T-helper 2 cell (primary cell): ENCODE measurements around the gene ZMIZ1.

Experiments used
- DNase-seq, 5 experiments: peaks; one replicate each; pipeline versions ENCODE4 v3.0.0 to v3.0.0-alpha.2; 2012 to 2022

ZMIZ1 gene

GRCh38 chr10:79101560-79102497 is 33.1 kb downstream of the ZMIZ1 start:
- DNase-seq, result no peak

DNA sequence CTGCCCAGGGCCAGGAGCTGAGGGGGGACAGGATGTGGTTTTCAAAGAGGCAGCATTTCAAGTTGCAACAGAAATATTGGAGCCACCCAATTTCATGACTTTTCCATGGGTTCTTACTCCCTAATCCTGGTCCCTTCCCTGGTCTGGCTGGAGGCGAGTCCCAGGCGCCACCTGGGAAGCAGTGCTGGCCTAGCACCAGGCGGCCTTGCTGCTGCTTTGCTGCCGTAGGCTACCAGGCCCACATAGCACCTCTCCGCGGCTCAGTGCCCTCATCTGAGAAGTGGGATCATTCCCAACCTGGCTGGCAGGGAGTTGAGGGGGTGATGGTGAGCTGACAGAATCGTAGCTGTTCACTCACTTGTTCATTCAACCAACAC is 33.7 kb downstream of the ZMIZ1 start:
- no peak for DNase-seq

DNA sequence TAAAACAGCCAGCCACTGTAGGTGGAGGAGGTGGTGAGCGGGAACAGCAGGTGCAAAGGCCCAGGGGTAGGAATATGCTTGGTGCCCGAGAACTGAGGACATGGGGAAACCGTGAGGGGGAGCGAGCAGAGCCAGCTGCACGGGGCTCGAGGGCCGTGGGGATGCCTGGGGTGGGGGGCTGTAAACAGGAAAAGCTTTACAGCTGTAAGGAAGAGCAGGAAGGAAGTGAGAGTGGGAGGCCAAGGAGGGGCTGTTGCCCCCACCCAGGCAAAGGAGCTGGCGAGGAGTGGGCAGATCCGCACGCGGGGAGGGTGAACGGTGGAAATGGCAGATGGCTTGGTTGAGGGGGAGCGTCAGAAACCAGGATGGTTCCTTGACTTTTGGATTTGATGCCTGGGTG is 34.4 kb downstream of the ZMIZ1 start:
- DNase-seq, result no peak

- no peak for DNase-seq
Measured at GRCh38 chr10:79103585-79103984, 34.8 kb downstream of the ZMIZ1 start.

DNA sequence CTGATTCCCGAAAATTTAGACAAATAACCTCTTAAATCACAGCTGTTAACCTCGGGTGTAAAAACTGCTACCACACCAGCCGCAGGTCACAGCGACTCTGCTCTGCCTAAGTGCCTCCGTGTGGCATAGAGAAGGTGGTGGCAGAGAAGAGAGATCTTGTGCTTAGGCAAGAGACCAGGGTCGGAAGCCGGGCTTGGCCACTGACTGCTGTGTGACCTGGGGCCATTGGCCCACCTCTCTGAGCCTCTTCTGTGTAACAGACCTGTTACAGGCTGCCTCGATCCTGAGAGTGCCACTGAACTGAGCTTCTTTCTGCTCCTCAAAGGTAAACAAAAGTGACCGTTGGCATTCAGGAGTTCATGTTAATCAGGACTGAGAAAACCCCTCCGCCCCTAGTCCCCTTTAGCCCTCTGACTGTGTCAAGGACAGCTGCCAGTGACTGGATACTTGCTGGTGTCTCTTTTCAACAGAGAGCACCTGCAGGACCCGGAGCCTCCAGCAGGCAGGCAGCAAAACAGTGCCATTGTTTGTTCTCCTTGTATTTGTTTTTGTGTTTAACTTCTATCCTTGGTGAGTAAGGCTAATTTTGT is 36.5 kb downstream of the ZMIZ1 start:
- no peak for DNase-seq

- DNase-seq, result no peak
Measured at GRCh38 chr10:79105818-79106217, 37.1 kb downstream of the ZMIZ1 start.

GRCh38 chr10:79106256-79107050 is 37.7 kb downstream of the ZMIZ1 start:
- DNase-seq, result no peak

- no peak for DNase-seq
Measured at GRCh38 chr10:79107736-79108264, 39.0 kb downstream of the ZMIZ1 start.

GRCh38 chr10:79108728-79109127 is 40.0 kb downstream of the ZMIZ1 start:
- DNase-seq, result no peak

DNA sequence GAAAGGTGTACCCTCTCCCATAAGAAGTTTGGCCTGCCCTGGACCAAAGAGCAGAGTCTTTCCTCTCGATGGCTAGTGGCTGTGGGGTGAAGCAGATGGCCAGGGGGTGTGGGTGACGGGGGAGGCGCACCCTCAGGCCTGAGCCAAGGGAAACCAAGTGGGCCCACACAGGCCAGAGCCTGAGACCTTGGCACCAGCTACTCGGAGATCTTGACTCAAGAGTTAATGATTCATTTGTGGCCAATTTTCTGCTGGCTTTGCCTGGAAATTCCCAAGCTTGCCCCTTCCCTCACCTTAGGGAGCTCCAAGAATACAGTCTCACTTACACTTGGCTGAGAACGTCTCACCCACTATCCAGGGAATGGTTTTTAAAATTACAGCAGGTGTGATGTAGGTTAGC is 42.7 kb downstream of the ZMIZ1 start:
- DNase-seq, result no peak

DNA sequence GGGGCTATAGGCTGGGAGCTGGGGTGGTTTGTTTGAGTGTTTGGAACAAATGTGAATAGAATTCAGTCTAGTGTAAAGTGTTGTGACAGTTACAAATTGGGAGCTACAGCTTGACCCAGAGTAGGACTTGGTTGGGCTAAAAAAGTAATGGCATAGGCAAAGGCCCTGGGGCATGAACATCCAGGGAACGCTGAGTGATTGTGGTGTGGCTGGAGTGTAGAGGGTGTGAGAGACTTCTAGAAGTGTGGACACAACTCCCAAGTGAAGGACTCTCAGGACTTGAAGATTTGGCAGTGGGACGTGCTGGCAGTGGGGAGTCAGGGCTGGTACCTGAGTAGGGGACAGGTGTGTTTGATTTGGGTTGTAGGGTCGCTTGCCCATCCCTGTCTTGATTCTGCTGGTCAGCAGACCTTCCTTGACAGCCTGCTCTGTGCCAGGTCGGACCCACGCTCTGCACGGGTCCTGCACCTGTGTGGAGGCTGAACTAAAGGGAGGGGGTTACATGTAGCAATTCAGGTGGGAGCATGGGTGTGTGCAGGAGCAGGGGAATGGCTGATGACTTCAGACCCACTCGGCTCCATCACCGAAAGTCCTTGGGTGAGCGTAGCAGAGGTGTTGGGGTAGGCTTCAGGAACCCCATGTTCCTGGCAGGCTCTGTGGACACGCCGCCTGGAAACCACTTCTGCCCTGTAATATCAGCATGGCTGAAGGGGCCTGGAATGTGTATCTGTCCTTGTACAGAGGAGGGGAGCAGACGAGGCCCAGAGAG is 43.3 kb downstream of the ZMIZ1 start:
- DNase-seq, result no peak

- DNase-seq, result no peak
Measured at GRCh38 chr10:79112881-79113431, 44.2 kb downstream of the ZMIZ1 start.

DNA sequence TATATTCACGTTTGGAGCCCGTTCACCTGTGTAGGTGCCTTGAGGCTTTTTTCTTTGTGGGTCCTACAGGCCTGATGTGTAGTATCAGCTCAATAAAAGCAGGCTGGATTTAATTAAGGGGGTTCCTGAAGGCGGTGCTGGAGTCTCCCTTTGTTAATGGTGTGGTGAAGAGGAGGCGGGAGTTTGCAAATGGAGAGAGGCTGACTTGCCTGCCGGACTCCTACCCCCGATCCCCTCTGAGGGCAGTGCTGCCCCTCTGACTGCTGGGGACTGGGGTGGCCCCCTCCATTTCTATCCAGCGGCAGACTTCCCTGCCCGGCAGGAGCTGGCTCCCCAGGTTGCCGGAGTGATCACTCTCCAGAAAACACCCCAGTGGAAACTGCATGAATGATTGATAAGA is 45.1 kb downstream of the ZMIZ1 start:
- no peak for DNase-seq

GRCh38 chr10:79115302-79115701 is 46.5 kb downstream of the ZMIZ1 start:
- DNase-seq, result no peak

GRCh38 chr10:79116368-79116767 is 47.6 kb downstream of the ZMIZ1 start:
- peak in 1 of 5 experiments; percentile 14 for DNase-seq

- DNase-seq, result no peak
Measured at GRCh38 chr10:79116801-79117723, 48.3 kb downstream of the ZMIZ1 start.

DNA sequence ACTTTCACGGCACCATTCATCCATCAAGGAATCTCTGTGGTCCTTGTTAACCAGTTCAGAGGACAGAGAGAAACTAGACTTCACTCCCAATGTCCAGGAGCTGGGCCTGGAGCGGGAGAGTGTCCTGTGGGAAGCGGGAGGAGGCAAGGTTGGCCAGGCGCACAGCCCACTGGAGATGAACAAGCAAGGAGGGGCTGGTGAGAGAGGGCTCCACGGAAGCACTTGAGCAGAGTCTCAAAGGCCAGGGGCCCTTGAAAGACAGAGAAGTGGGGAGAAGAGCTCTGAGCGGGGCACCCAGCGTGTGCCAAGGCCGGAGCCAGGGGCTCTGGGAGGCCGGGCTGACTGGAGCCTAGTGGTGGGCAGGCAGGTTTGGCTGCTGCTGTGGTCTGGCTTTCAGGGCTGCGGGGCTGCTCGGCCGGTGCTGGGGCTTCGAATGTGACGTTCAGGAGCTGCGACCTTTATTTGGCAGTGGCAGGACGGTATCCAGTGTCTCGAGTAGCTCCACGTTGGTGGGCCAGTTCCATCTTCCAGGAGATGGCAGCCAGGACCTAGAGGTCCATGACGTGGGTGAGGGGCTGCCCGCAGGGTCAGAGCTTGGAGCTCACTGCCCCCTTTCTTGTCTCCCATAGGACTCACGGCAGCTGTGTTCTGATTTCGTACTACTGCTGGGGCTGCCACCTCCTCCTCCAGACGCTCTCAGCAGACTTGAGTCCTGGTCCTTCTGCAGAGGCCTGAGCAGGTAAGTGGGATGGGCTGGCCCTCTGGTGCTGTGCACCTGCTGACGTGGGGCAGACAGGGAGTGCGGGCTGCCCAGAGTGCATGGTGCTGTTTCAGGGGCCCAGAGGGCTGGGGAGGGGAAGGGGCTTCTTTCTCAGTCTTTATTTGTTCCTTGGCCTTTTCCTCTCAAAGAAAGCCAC is 49.8 kb downstream of the ZMIZ1 start:
- no peak for DNase-seq

- DNase-seq, result no peak
Measured at GRCh38 chr10:79119306-79119705, 50.5 kb downstream of the ZMIZ1 start.

GRCh38 chr10:79123547-79123963 is 54.8 kb downstream of the ZMIZ1 start:
- no peak for DNase-seq

- no peak for DNase-seq
Measured at GRCh38 chr10:79124066-79124465, 55.3 kb downstream of the ZMIZ1 start.
